Kidney (tissue), 14 donors: ENCODE measurements around the gene ATP11B. TPM values are rescaled to one million over a fixed set of nuclear protein-coding genes. Genes with fewer than 3 reads are reported as not detected.

Source experiments
- DNase-seq, 5 donors: peaks; one replicate each; pipeline ENCODE4 v3.0.0-alpha.2; 2013 to 2020
- FAIRE-seq: peaks from 2 replicates; lab custom pipeline; 2012; peaks lifted over from hg19 to GRCh38; lab: Jason Lieb, UNC
- H3K27ac ChIP-seq, 2 donors: one replicate each; pipeline ENCODE4 v1.7.0; 2013; ENCODE audit warnings: low read depth in 2 of 2, low read length in 2 of 2, inconsistent platforms in 1 of 2
- H3K27me3 ChIP-seq: one replicate; pipeline ENCODE4 v1.7.1; 2013; ENCODE audit warnings: low read length, inconsistent platforms; ENCODE audit not compliant: control insufficient read depth, insufficient read depth
- H3K36me3 ChIP-seq, 3 donors: one replicate each; pipeline versions ENCODE4 v1.7.0 to v1.7.1; 2013; ENCODE audit warnings: low read length in 3 of 3, control low read depth in 1 of 3, inconsistent platforms in 1 of 3; ENCODE audit not compliant: insufficient read depth in 3 of 3, control insufficient read depth in 2 of 3
- H3K4me1 ChIP-seq, 3 donors: one replicate each; pipeline versions ENCODE4 v1.7.0 to v1.7.1; 2013; ENCODE audit warnings: low read length in 3 of 3, inconsistent platforms in 1 of 3, low read depth in 1 of 3; ENCODE audit not compliant: control insufficient read depth in 2 of 3, insufficient read depth in 2 of 3
- H3K4me3 ChIP-seq, 3 donors: one replicate each; pipeline versions ENCODE4 v1.7.0 to v1.8.1; 2013; ENCODE audit warnings: low read length in 3 of 3, control low read depth in 1 of 3, inconsistent platforms in 1 of 3
- H3K9ac ChIP-seq, 3 donors: one replicate each; pipeline versions ENCODE4 v1.7.0 to v1.7.1; 2013; ENCODE audit warnings: low read length in 3 of 3, control low read depth in 1 of 3, inconsistent platforms in 1 of 3
- H3K9me3 ChIP-seq, 3 donors: one replicate each; pipeline versions ENCODE4 v1.7.0 to v1.7.1; 2013; ENCODE audit warnings: low read length in 3 of 3, control low read depth in 1 of 3, inconsistent platforms in 1 of 3; ENCODE audit not compliant: control insufficient read depth in 2 of 3, insufficient read depth in 1 of 3
- CTCF ChIP-seq: IDR thresholded peaks from 3 replicates; pipeline ENCODE4 v1.5.1; 2012; ENCODE audit warnings: mild to moderate bottlenecking, moderate library complexity, borderline replicate concordance; ENCODE audit not compliant: insufficient read depth; ENCODE audit errors: extremely low read depth
- intact Hi-C: fragments of 100-400 bp; cut with DNase I; formaldehyde crosslinking; loops from one replicate; pipeline ENCODE4 v1.11.1; 2022
- polyA plus RNA-seq: library from polyadenylated mRNA; stranded (reverse); fragments of 350-450 nt; fragmentation: Illumina TruSeq; extraction: RNeasy Lipid Tissue Mini Kit (QIAGEN cat#74804); gene quantifications from one replicate; pipeline ENCODE4 v1.2.3, GENCODE V29; 2014; ENCODE audit warnings: low read depth, low replicate concordance; ENCODE audit not compliant: insufficient read depth
- total RNA-seq: library from RNA; stranded (reverse); fragmentation: NEBNext Ultra II Directional; extraction: Animal tissue kit (Norgen Biotek cat#: 25700); gene quantifications from one replicate; pipeline ENCODE4 v1.2.1, GENCODE V29; 2021
- donor health status: control.
- donor health status: control.
- donor health status: control.
- donor health status: control.
- donor health status: control.
- donor health status: DM: yes; HTN: yes; CAD: no.
- donor health status: Normal renal cell carcinoma (clear cell type).

Gene ATP11B
- total and polyA plus RNA-seq, 2 donors from 2014 or later: 8.0 to 65.0 TPM

- TF ChIP-seq CTCF: no peak
- no peaks in the 10 kb centered on the region for H3K27me3 ChIP-seq
These were observed 27.2 kb upstream of the ATP11B start for GRCh38 chr3:182766099-182766498.

GRCh38 chr3:182768413-182768812, 24.9 kb upstream of the ATP11B start:
- Histone ChIP-seq H3K4me1 (no peaks in the 10 kb centered on the region), H3K36me3 (no peaks in the 10 kb centered on the region), H3K27me3 (no peaks in the 10 kb centered on the region), H3K4me3 (no peak overlapping the region), H3K27ac (no peak overlapping the region), H3K9ac (no peak overlapping the region), H3K9me3 (no peaks in the 10 kb centered on the region)
- no peak for TF ChIP-seq CTCF
- DNase-seq (no peak), FAIRE-seq (no peak)
- intact Hi-C loops: no loop called here

More at GRCh38 chr3:182766099-182766498, 27.2 kb upstream of the ATP11B start:
- H3K9ac ChIP-seq: no peak overlapping the region
- no peaks in the 10 kb centered on the region for H3K36me3 ChIP-seq
- H3K27ac ChIP-seq: no peak overlapping the region
- no peak for DNase-seq
- no peaks in the 10 kb centered on the region for H3K4me1 ChIP-seq
- no peak overlapping the region for H3K4me3 ChIP-seq
- intact Hi-C loops: no loop called here
- H3K9me3 ChIP-seq: no peaks in the 10 kb centered on the region
- no peak for FAIRE-seq

- no peaks in the 10 kb centered on the region for H3K36me3 ChIP-seq
- no peak for TF ChIP-seq CTCF
- no peaks in the 10 kb centered on the region for H3K27me3 ChIP-seq
- intact Hi-C loops: no loop called here
- no peaks in the 10 kb centered on the region for H3K9me3 ChIP-seq
- no peak overlapping the region for H3K4me3 ChIP-seq
- DNase-seq: no peak
- H3K4me1 ChIP-seq: no peaks in the 10 kb centered on the region
- H3K9ac ChIP-seq: no peak overlapping the region
- H3K27ac ChIP-seq: no peak overlapping the region
- FAIRE-seq: no peak
These were observed 23.6 kb upstream of the ATP11B start for GRCh38 chr3:182769673-182770072.

GRCh38 chr3:182782149-182782548, 11.2 kb upstream of the ATP11B start:
- Histone ChIP-seq H3K36me3 (no peaks in the 10 kb centered on the region), H3K9me3 (no peaks in the 10 kb centered on the region), H3K4me3 (no peak overlapping the region), H3K9ac (no peak overlapping the region), H3K27ac (no peak overlapping the region), H3K27me3 (no peaks in the 10 kb centered on the region), H3K4me1 (no peaks in the 10 kb centered on the region)
- intact Hi-C loops: no loop called here
- DNase-seq (no peak), FAIRE-seq (no peak)
- TF ChIP-seq CTCF: no peak
